ENCODE measurements around the gene EXT2.

Gene EXT2

GRCh38 chr11:44260081-44260480, 164.6 kb downstream of the EXT2 start:
- in situ Hi-C loops (cut with HindIII; ENCODE audit: low sequenced_read_pairs) = no loop called here

DNA sequence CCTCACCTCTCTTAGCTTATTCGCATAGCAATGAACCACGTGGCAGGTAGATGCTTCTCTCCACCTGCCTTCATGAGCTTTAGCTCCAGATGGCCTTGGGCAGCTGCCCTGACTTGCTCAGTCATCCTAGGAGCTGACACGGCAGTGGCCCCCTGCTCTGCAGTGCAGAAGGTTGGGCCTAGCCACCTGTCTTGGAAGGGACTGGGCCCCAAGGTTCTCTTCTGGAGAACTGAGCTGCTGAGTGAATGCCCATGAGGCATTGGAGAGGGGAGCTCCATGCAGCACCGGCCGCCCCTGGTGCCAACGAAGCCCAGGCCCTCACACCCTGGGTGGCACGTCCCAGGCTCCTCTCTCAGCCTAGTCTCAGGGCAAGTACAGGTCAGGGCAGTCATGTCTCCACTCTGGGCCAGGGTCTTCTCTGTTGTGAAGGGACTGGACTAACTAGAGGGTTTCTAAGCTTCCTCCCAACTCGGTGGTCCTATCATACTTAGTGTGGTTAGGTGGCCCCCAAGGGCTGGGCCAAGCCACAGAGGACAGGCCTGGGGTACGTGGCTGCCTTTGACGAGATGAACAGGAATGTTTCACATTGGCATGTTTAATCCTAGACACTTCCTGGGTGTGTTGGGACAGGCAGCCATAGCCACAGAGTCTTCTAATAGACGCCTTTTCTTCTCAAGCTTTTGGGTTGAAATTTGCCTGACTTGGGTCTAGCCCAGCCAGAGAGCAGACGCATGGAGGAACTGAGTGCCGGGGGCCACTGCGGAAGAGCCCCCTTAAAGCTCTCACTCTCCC, 166.5 kb downstream of the EXT2 start:
- in situ Hi-C loops (cut with HindIII; ENCODE audit: low sequenced_read_pairs) = no loop called here

- in situ Hi-C loops (cut with HindIII; ENCODE audit: low sequenced_read_pairs) = no loop called here
Measured at GRCh38 chr11:44263738-44264437, 168.4 kb downstream of the EXT2 start.

- in situ Hi-C loops (cut with HindIII; ENCODE audit: low sequenced_read_pairs) = no loop called here
Measured at GRCh38 chr11:44264438-44264749, 168.9 kb downstream of the EXT2 start.

DNA sequence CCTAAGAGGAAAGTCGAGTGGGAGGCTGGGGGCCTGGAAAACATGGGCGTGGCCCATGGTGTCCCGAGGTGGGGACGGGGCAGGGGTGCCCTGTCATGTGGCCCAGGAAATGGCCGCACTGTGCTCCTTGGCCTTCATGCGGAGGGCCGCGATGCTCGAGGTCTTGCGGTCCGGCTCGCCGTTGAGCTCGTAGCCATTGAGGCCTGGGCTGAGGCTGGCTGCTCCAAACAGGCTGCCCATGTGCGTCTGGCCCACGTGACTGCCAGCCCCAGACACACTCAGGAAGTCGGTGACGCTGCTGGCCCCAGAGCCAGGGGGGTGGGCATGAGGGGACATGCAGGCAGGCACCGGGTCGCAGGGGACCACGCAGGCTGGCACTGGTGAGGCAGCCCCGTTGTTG, 169.3 kb downstream of the EXT2 start:
- in situ Hi-C loops (cut with HindIII; ENCODE audit: low sequenced_read_pairs) = no loop called here

GRCh38 chr11:44266056-44266780, 170.7 kb downstream of the EXT2 start:
- in situ Hi-C loops (cut with HindIII; ENCODE audit: low sequenced_read_pairs) = no loop called here

GRCh38 chr11:44267006-44267749, 171.7 kb downstream of the EXT2 start:
- in situ Hi-C loops (cut with HindIII; ENCODE audit: low sequenced_read_pairs) = no loop called here

DNA sequence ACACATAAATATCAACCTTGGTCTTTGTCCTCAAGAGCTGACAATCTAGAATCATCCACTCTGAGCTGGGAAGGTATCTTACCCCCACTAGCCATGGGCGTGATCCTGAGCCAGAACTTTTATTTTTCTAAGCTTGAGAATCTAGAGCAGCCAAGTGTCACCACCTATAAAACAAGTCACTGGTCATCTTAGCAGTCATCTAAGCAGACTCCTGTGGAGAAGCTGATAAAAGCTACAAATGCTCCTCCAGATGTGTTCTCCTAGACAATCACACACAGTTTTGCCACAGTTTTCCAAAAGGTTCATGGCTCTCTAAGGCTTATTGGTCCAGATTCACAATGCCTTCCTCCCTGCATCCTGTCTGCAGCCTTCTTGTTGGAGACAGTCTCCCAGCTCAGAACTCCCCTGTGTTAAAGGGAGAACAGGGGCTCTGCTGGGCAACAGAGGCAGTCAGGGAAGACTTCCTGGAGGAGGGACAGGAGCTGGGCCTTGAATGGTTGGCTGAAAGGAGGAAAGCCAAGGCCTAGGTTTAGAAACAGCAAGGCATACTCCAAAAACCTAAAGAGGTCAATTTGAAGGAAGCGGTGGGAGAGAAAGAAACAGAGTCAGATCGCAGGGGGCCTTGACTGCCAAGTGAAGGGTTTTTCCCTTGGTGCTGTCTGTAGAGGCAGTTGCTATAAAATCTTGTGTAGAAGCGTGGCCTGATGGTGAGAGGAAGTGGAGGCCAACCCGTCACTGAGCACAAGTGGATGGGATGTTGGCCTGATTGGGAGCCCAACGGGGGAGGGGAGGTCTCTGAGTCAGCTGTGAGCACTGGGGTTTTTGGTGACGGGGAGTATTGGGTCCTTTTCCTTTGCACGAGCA, 172.5 kb downstream of the EXT2 start:
- in situ Hi-C loops (cut with HindIII; ENCODE audit: low sequenced_read_pairs) = no loop called here

- in situ Hi-C loops (cut with HindIII; ENCODE audit: low sequenced_read_pairs) = no loop called here
Measured at GRCh38 chr11:44268614-44269080, 173.2 kb downstream of the EXT2 start.

DNA sequence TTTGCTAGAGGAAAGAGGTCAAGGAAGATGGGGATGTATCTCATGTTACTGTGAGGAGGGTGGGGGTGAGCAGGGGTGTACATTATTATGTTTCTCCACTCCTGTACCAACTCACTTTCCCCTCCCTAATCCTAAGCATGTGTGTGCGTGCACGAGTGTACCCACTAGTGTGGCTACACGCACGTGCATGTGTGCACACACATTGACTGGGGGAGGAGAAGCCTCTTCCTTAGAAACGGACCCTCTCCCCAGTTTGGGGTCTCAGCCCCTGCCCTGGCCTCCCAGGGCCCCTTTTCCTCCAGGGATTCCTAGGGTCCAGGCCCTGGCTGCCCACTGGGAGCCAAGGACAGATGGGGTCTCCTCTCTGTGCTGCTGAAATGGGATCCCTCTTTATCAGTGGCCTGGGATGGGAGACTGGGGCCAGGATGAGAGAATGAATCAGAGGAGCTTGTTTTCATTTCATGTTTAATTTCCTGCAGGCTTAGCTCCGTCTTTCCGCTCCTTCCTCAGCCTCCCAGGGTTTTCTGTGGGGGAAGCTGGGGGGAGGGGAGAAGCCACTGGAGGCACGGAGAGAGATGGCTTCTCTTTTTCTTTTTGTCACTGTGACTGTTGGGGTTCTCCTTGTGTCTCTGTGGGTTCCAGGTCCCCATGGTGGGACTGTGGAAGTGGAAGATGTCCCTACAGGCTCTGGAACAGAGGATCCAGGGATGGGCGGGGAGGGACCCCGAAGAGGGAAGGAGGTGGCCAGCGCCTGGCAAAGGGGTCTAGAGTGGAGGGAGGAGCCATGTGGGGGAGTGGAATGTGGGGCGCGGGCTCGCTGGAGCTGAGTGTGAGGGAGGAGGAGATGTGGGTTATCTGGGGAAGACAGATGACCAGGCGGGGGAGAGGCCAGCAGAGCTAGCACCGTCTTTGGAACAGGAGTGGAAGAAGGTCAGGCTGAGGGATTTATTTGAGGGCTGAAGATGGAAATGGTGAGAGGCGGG, 174.2 kb downstream of the EXT2 start:
- in situ Hi-C loops (cut with HindIII; ENCODE audit: low sequenced_read_pairs) = no loop called here

GRCh38 chr11:44270403-44271273, 175.2 kb downstream of the EXT2 start:
- in situ Hi-C loops (cut with HindIII; ENCODE audit: low sequenced_read_pairs) = no loop called here

DNA sequence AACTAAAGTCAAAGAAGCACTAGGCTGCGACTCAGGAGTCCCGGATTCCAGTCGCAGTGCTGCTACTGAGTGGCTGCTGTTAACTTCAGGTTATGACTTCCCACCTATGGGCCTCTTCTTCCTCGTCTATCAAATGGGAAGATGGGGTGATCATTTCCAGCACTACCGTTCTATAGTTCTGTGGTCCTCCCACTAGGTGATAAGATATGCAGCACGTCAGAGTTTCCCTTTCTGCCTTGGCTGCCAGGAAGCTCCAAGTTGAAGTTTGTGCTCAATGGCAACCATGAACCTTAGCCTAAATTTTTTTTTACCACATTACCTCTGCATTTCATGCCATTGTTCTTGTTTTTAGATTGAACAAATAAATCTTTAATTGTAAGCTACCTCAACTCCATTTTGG, 175.8 kb downstream of the EXT2 start:
- in situ Hi-C loops (cut with HindIII; ENCODE audit: low sequenced_read_pairs) = no loop called here

DNA sequence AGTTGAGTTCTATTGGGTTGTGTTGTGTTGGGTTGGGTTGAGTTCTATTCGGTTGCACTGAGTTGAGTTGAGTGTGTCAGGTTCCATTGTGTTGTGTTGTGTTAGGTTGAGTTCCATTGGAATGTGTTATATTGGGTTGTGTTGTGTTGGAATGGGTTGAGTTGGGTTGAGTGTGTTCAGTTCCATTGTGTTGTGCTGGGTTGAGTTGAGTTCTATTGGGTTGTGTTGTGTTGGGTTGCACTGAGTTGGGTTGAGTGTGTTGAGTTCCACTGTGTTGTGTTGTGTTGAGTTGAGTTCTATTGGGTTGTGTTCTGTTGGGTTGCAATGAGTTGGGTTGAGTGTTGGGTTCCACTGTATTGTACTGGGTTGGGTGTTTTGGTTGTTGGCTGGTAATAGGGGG, 178.9 kb downstream of the EXT2 start:
- in situ Hi-C loops (cut with HindIII; ENCODE audit: low sequenced_read_pairs) = no loop called here

GRCh38 chr11:44275241-44275640, 179.8 kb downstream of the EXT2 start:
- in situ Hi-C loops (cut with HindIII; ENCODE audit: low sequenced_read_pairs) = no loop called here

GRCh38 chr11:44275961-44276550, 180.6 kb downstream of the EXT2 start:
- in situ Hi-C loops (cut with HindIII; ENCODE audit: low sequenced_read_pairs) = no loop called here

DNA sequence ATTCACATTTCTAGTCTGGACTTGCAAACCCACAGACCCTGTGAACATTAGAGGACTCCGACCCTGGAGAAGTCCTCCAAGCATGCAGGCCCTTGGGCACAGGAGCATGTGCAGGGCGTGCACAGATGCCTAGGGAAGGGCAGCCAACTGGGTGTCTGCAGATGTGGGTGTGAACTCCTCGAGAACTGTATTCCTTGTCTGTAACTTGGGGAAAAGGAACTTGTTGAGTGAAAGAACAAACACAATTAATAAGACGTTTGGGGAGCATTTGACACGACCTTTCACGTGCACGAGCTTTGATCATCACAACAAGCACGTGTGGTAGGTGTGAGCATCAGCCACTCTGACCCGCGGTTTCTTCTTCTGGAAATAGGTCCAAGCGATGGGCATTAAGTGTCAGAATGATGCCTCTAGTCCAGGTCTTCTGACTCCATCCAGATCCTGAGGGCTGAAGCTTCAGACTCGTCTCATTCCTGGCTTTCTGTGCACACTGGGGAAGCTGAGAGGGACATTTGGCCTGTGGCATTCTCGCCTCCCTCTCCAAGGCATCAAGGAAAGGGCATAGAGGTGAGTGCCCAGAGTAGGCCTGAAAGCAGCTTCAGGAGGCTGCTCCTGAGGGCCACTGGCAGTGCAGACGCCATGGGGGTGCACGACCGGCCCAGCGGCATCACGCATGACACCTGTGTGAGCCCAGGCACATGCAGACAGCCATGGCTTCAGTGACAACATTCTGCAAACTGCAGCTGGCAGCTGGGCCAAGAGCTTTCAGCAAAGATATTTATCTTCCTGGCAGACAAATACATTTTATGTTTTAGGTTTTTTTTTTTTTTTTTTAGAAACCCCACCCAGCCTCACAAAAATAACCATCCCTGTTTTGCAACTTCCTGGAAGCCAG, 182.0 kb downstream of the EXT2 start:
- in situ Hi-C loops (cut with HindIII; ENCODE audit: low sequenced_read_pairs) = no loop called here

- in situ Hi-C loops (cut with HindIII; ENCODE audit: low sequenced_read_pairs) = no loop called here
Measured at GRCh38 chr11:44279483-44279882, 184.0 kb downstream of the EXT2 start.

All from endothelial cell of hepatic sinusoid (primary cell).